SK-N-SH (cell line): ENCODE measurements around the gene OTOG. TPM values are rescaled to one million over a fixed set of nuclear protein-coding genes. Genes with fewer than 3 reads are reported as not detected.

Experiments used
- CTCF ChIA-PET: fragments of 300-600, 350-600 bp; formaldehyde crosslinking; extraction: SDS; loops from one replicate; lab custom pipeline; 2021; lab: Yijun Ruan, JAX
- POLR2A ChIA-PET: fragments of 350-600 bp; sonication (Branson Sonifier 250); formaldehyde crosslinking; extraction: SDS; loops from one replicate; lab custom pipeline; 2020; ENCODE audit warnings: antibody characterized with exemption, inconsistent platforms; lab: Yijun Ruan, JAX
- DNase-seq: peaks from one replicate; pipeline ENCODE4 v3.0.0; 2012
- H2AFZ ChIP-seq: fragments of 200-600 bp; sonication (generic); 2 replicates; pipeline ENCODE4 v1.8.1; 2016; ENCODE audit warnings: antibody characterized with exemption, mild to moderate bottlenecking, low read depth
- H3F3A ChIP-seq: fragments of 200-600 bp; sonication (generic); replicated peaks from 2 replicates; pipeline ENCODE3; 2016; ENCODE audit warnings: antibody characterized with exemption, mild to moderate bottlenecking; ENCODE audit not compliant: insufficient read depth
- H3K27ac ChIP-seq, 2 experiments: fragments of 200-500 bp in 1 of 2; fragments of 200-600 bp in 1 of 2; sonication (Bioruptor generic) in 1 of 2; sonication (generic), shearing (Covaris generic) in 1 of 2; 2 replicates each; pipeline versions ENCODE4 v1.5.1 to v1.6.1; 2014 to 2016; ENCODE audit warnings: low read depth in 2 of 2, inconsistent platforms in 1 of 2, low read length in 1 of 2, mild to moderate bottlenecking in 1 of 2, mixed read lengths in 1 of 2
- H3K27me3 ChIP-seq: fragments of 200-600 bp; sonication (generic), shearing (Covaris generic); 2 replicates; pipeline ENCODE4 v1.6.1; 2016; ENCODE audit warnings: mixed run types; ENCODE audit not compliant: insufficient read depth
- H3K36me3 ChIP-seq, 2 experiments: fragments of 200-500 bp in 1 of 2; fragments of 200-600 bp in 1 of 2; sonication (Bioruptor generic) in 1 of 2; sonication (generic) in 1 of 2; replicated peaks in 1 of 2; 2 replicates each; pipeline versions ENCODE3 to v1.5.1; 2014 to 2016; ENCODE audit warnings: low read length in 1 of 2, mild to moderate bottlenecking in 1 of 2; ENCODE audit not compliant: insufficient read depth in 2 of 2, control insufficient read depth in 1 of 2
- H3K4me1 ChIP-seq, 2 experiments: fragments of 200-500 bp in 1 of 2; fragments of 200-600 bp in 1 of 2; sonication (Bioruptor generic) in 1 of 2; sonication (generic), shearing (Covaris generic) in 1 of 2; 2 replicates each; pipeline versions ENCODE4 v1.5.1 to v1.6.1; 2014 to 2016; ENCODE audit warnings: low read depth in 1 of 2, low read length in 1 of 2, mixed run types in 1 of 2; ENCODE audit not compliant: insufficient read depth in 2 of 2, control insufficient read depth in 1 of 2
- H3K4me2 ChIP-seq: fragments of 200-600 bp; sonication (generic), shearing (Covaris generic); 2 replicates; pipeline ENCODE4 v1.6.1; 2017; ENCODE audit warnings: mixed run types
- H3K4me3 ChIP-seq, 2 experiments: fragments of 200-500 bp in 1 of 2; fragments of 200-600 bp in 1 of 2; sonication (Bioruptor generic) in 1 of 2; sonication (generic), shearing (Covaris generic) in 1 of 2; 2 replicates each; pipeline versions ENCODE4 v1.5.1 to v1.8.1; 2014 to 2016; ENCODE audit warnings: low read depth in 2 of 2, inconsistent platforms in 1 of 2, low read length in 1 of 2, mild to moderate bottlenecking in 1 of 2, mixed read lengths in 1 of 2, moderate library complexity in 1 of 2
- H3K79me2 ChIP-seq: fragments of 200-600 bp; sonication (generic); 2 replicates; pipeline ENCODE4 v1.8.1; 2017; ENCODE audit warnings: mild to moderate bottlenecking; ENCODE audit not compliant: insufficient read depth
- H3K9ac ChIP-seq: fragments of 200-600 bp; sonication (generic); 2 replicates; pipeline ENCODE4 v1.6.1; 2017; ENCODE audit warnings: mixed run types
- H3K9me2 ChIP-seq: fragments of 200-600 bp; sonication (generic); 2 replicates; pipeline ENCODE4 v1.6.1; 2017; ENCODE audit warnings: mixed run types
- H3K9me3 ChIP-seq: fragments of 200-600 bp; sonication (generic); 2 replicates; pipeline ENCODE4 v1.6.1; 2017; ENCODE audit warnings: mixed run types, mild to moderate bottlenecking, moderate library complexity
- H4K20me1 ChIP-seq: fragments of 200-600 bp; sonication (generic); 2 replicates; pipeline ENCODE4 v1.6.1; 2017; ENCODE audit warnings: mild to moderate bottlenecking, mixed run types; ENCODE audit not compliant: insufficient read depth
- CTCF ChIP-seq: fragments of 200-600 bp; sonication (generic); IDR thresholded peaks from 2 replicates; pipeline ENCODE4 v1.6.1; 2017; ENCODE audit warnings: antibody characterized with exemption, mild to moderate bottlenecking, moderate library complexity
- EP300 ChIP-seq, 2 experiments: IDR thresholded peaks; 2 replicates each; pipeline versions ENCODE4 v1.4.0 to v1.6.1; 2012; ENCODE audit warnings: borderline replicate concordance in 1 of 2, low read depth in 1 of 2, low read length in 1 of 2
- EZH2phosphoT487 ChIP-seq: fragments of 200-600 bp; sonication (generic); IDR thresholded peaks from 2 replicates; pipeline ENCODE4 v1.6.1; 2017; ENCODE audit warnings: low read depth, mixed run types, mild to moderate bottlenecking, antibody characterized with exemption, moderate library complexity, borderline replicate concordance
- FOXJ3 ChIP-seq: sonication (generic); formaldehyde crosslinking; IDR thresholded peaks from 2 replicates; pipeline ENCODE4 v1.5.1; 2020; ENCODE audit warnings: mild to moderate bottlenecking, missing genetic modification reagents
- GATA2 ChIP-seq: sonication (generic); formaldehyde crosslinking; IDR thresholded peaks from 2 replicates; pipeline ENCODE4 v1.5.0; 2020; ENCODE audit warnings: mild to moderate bottlenecking, missing genetic modification reagents
- JUND ChIP-seq: IDR thresholded peaks from 2 replicates; pipeline ENCODE4 v1.4.0; 2012
- MEF2A ChIP-seq: IDR thresholded peaks from 2 replicates; pipeline ENCODE4 v1.4.0; 2012; ENCODE audit warnings: low read depth, borderline replicate concordance
- NFIC ChIP-seq: IDR thresholded peaks from 2 replicates; pipeline ENCODE4 v1.4.0; 2012; ENCODE audit warnings: borderline replicate concordance
- NRF1 ChIP-seq: IDR thresholded peaks from 2 replicates; pipeline ENCODE4 v1.6.1; 2012; ENCODE audit warnings: low read depth, mild to moderate bottlenecking, low read length
- RAD21 ChIP-seq: IDR thresholded peaks from 2 replicates; pipeline ENCODE4 v1.6.1; 2012; ENCODE audit warnings: mild to moderate bottlenecking, low read length
- REST ChIP-seq: IDR thresholded peaks from 2 replicates; pipeline ENCODE4 v1.6.1; 2012; ENCODE audit warnings: mild to moderate bottlenecking, low read depth, low read length, moderate library complexity
- RXRA ChIP-seq: IDR thresholded peaks from 2 replicates; pipeline ENCODE4 v1.4.0; 2012; ENCODE audit warnings: low read depth, mild to moderate bottlenecking, borderline replicate concordance
- WGBS: methylation state at CpG from one replicate; pipeline ENCODE4 v1.1.6; 2017; ENCODE audit warnings: low lambda C conversion rate; 5-methylcytosine and 5-hydroxymethylcytosine counted together
- polyA plus RNA-seq, 3 experiments: library from polyadenylated mRNA; depleted of rRNA; stranded (reverse); fragments of >200 nt; gene quantifications; 2 replicates each; pipeline ENCODE4 v1.2.3, GENCODE V29; 2012
- TF ChIP-seq, protein P1 (sequence below): IDR thresholded peaks from 2 replicates; pipeline ENCODE4 v1.4.0; 2012; ENCODE audit warnings: low read depth, borderline replicate concordance

The OTOG gene
- polyA plus RNA-seq, 1 of the 3 experiments (the other 2 are of a cell fraction), result not detected

- Histone ChIP-seq H4K20me1 (no peaks in the 10 kb centered on the region), H3K4me3 (no peak overlapping the region), H3K9me3 (no peaks in the 10 kb centered on the region), H3K27ac (no peak overlapping the region), H3K4me2 (no peak overlapping the region), H3K4me1 (no peaks in the 10 kb centered on the region; a peak in 1 of 4 replicates), H2AFZ (no peak overlapping the region), H3K36me3 (no peaks in the 10 kb centered on the region), H3K9ac (no peak overlapping the region), H3F3A (no peaks in the 10 kb centered on the region), H3K79me2 (no peaks in the 10 kb centered on the region), H3K9me2 (no peaks in the 10 kb centered on the region), H3K27me3 (no peaks in the 10 kb centered on the region)
- 41% methylated on average over 4 of the region's 4 CpGs for WGBS
- ChIA-PET CTCF (interaction anchor here (3.3 kb wide), 1 partner anchor 82 kb away, joined by 11 read pairs; no protein-coding TSS in a partner anchor), POLR2A (no interaction called here)
- no peak for DNase-seq
- TF ChIP-seq RAD21, result no peak
- TF ChIP-seq GATA2, result no peak
- TF ChIP-seq REST, result no peak
- TF ChIP-seq MEF2A, result no peak
- no peak for TF ChIP-seq JUND
- no peak for TF ChIP-seq NFIC
- TF ChIP-seq RXRA, result no peak
- TF ChIP-seq FOXJ3 (CRISPR knock-in tag), result no peak
Observed at GRCh38 chr11:17648528-17648927, 101.5 kb downstream of the OTOG start.

DNA sequence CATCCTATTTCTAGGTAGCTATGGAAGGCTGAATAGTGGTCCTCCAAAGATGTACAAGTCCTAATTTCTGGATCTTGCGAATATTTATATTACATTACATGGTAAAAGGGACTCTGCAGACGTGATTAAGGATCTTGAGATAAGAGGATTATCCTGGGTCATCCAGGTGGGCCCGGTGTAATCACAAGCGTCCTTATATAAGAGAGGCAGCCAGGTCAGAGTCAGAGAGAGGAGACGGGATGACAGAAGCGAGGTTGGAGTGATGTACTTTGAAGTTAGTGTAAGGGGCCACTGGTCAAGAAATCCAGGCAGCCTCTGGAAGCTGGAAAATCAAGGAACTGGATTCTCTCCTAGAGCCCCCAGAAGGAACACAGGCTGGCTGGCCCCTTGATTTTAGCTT lies 102.2 kb downstream of the OTOG start:
- ChIA-PET CTCF (interaction anchor here (3.3 kb wide), 1 partner anchor 81 kb away, joined by 11 read pairs; no protein-coding TSS in a partner anchor), POLR2A (no interaction called here)
- H3K79me2 ChIP-seq, result no peaks in the 10 kb centered on the region
- no peak overlapping the region for H3K27ac ChIP-seq
- no peak overlapping the region for H2AFZ ChIP-seq
- no peaks in the 10 kb centered on the region for H3K4me1 ChIP-seq
- no peaks in the 10 kb centered on the region for H4K20me1 ChIP-seq
- H3K9me3 ChIP-seq, result no peaks in the 10 kb centered on the region
- no peak overlapping the region for H3K9ac ChIP-seq
- no peaks in the 10 kb centered on the region for H3K27me3 ChIP-seq
- no peaks in the 10 kb centered on the region for H3K9me2 ChIP-seq
- no peak for DNase-seq
- H3K36me3 ChIP-seq, result no peaks in the 10 kb centered on the region
- WGBS, result 30% methylated on average over 6 of the region's 6 CpGs
- TF ChIP-seq EZH2phosphoT487 (no peak), EP300 (IDR thresholded peaks at IDR 0.05; ENCODE audit: borderline replicate concordance in 1 of 2, low read depth in 1 of 2, low read length in 1 of 2) (no peak), MEF2A (no peak), CTCF (no peak), GATA2 (no peak), NRF1 (no peak)
- TF ChIP-seq, protein P1, sequence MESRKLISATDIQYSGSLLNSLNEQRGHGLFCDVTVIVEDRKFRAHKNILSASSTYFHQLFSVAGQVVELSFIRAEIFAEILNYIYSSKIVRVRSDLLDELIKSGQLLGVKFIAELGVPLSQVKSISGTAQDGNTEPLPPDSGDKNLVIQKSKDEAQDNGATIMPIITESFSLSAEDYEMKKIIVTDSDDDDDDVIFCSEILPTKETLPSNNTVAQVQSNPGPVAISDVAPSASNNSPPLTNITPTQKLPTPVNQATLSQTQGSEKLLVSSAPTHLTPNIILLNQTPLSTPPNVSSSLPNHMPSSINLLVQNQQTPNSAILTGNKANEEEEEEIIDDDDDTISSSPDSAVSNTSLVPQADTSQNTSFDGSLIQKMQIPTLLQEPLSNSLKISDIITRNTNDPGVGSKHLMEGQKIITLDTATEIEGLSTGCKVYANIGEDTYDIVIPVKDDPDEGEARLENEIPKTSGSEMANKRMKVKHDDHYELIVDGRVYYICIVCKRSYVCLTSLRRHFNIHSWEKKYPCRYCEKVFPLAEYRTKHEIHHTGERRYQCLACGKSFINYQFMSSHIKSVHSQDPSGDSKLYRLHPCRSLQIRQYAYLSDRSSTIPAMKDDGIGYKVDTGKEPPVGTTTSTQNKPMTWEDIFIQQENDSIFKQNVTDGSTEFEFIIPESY, result no peak
- H3F3A ChIP-seq, result no peaks in the 10 kb centered on the region
- H3K4me2 ChIP-seq, result no peak overlapping the region
- no peak overlapping the region for H3K4me3 ChIP-seq
